HepG2 (cell line): Measurements from ENCODE around the gene ATP6V0D1. TPM values are rescaled to one million over a fixed set of nuclear protein-coding genes. Genes with fewer than 3 reads are reported as not detected.

ENCODE experiments used
- ATAC-seq: fragments of 200-7000 bp; cut with Tn5 transposase; 3 replicates; pipeline ENCODE4 v1.9.1; 2020; ENCODE audit warnings: mild to moderate bottlenecking, moderate library complexity
- BruUV-seq: library from RNA; stranded (reverse); fragments of 400-500 nt; replicated peaks from 2 replicates; lab custom pipeline; 2021; lab: Mats Ljungman, UMichigan
- CTCF ChIA-PET: fragments of 300-600 bp; formaldehyde crosslinking; extraction: SDS; loops from one replicate; lab custom pipeline; 2021; ENCODE audit warnings: low total read pairs, inconsistent platforms, low intra/inter-chr PET ratio; lab: Yijun Ruan, JAX
- POLR2A ChIA-PET: fragments of 350-600 bp; sonication (Branson Sonifier 250); formaldehyde crosslinking; loops from one replicate; lab custom pipeline; 2020; ENCODE audit warnings: antibody characterized with exemption, inconsistent platforms; lab: Yijun Ruan, JAX
- DNase-seq: peaks from one replicate; pipeline ENCODE4 v3.0.0-alpha.2; 2015; ENCODE audit warnings: low spot score
- FAIRE-seq: peaks from 3 replicates; lab custom pipeline; 2011; peaks lifted over from hg19 to GRCh38; lab: Jason Lieb, UNC
- H2AFZ ChIP-seq: one replicate; pipeline ENCODE4 v1.6.1; 2011; ENCODE audit warnings: low read length, inconsistent platforms
- H3K27ac ChIP-seq: fragments of 300-600 bp; 3 replicates; pipeline ENCODE4 v1.8.0; 2011; ENCODE audit warnings: mixed run types, mild to moderate bottlenecking, mixed read lengths, low read length, inconsistent platforms; ENCODE audit not compliant: insufficient read depth; ENCODE audit errors: extremely low read length
- H3K27me3 ChIP-seq, 2 experiments: fragments of 200-600 bp in 1 of 2; 2 replicates in 1 of 2; 3 replicates in 1 of 2; pipeline versions ENCODE4 v1.6.0 to v1.8.0; 2011; ENCODE audit warnings: low read length in 2 of 2, mild to moderate bottlenecking in 2 of 2, moderate library complexity in 2 of 2, inconsistent platforms in 1 of 2; ENCODE audit not compliant: insufficient read depth in 2 of 2, control insufficient read depth in 1 of 2
- H3K36me3 ChIP-seq, 2 experiments: fragments of 200-600 bp in 1 of 2; replicated peaks in 1 of 2; 2 replicates in 1 of 2; 3 replicates in 1 of 2; pipeline versions ENCODE4 v1.5.1 to v1.8.0; 2011; ENCODE audit warnings: low read length in 2 of 2, inconsistent platforms in 1 of 2; ENCODE audit not compliant: insufficient read depth in 2 of 2, control insufficient read depth in 1 of 2
- H3K4me1 ChIP-seq: 2 replicates; pipeline ENCODE4 v1.5.1; 2012; ENCODE audit warnings: low read length, inconsistent platforms; ENCODE audit not compliant: insufficient read depth
- H3K4me2 ChIP-seq: 2 replicates; pipeline ENCODE4 v1.6.0; 2011; ENCODE audit warnings: low read depth, low read length, inconsistent platforms
- H3K4me3 ChIP-seq, 3 experiments: fragments of 200-600 bp in 1 of 3; sonication (generic), shearing (Covaris generic) in 1 of 3; replicated peaks in 1 of 3; 2 replicates each; pipeline ENCODE4 v1.5.1; 2011 to 2016; ENCODE audit warnings: low read length in 3 of 3, inconsistent platforms in 2 of 3, low read depth in 2 of 3, mild to moderate bottlenecking in 2 of 3, control low read depth in 1 of 3, mixed read lengths in 1 of 3; ENCODE audit not compliant: insufficient read depth in 1 of 3
- H3K79me2 ChIP-seq: one replicate; pipeline ENCODE4 v1.6.1; 2011; ENCODE audit warnings: low read length, inconsistent platforms; ENCODE audit not compliant: insufficient read depth
- H3K9ac ChIP-seq: 2 replicates; pipeline ENCODE4 v1.6.0; 2011; ENCODE audit warnings: mild to moderate bottlenecking, low read depth, low read length, inconsistent platforms; ENCODE audit not compliant: insufficient read depth
- H3K9me3 ChIP-seq: 2 replicates; pipeline ENCODE4 v1.5.1; 2012; ENCODE audit warnings: mild to moderate bottlenecking, low read length
- H4K20me1 ChIP-seq: 2 replicates; pipeline ENCODE4 v1.6.0; 2011; ENCODE audit warnings: inconsistent platforms, mild to moderate bottlenecking, low read length, moderate library complexity; ENCODE audit not compliant: insufficient read depth
- BCL6 ChIP-seq: IDR thresholded peaks from 2 replicates; pipeline ENCODE4 v1.6.1; 2016; ENCODE audit warnings: missing genetic modification reagents, missing compliant biosample characterization
- JARID2 ChIP-seq: sonication (generic); formaldehyde crosslinking; IDR thresholded peaks from 2 replicates; pipeline ENCODE4 v1.8.1; 2023; ENCODE audit warnings: missing genetic modification reagents, inconsistent platforms; ENCODE audit not compliant: insufficient replicate concordance
- JUN ChIP-seq: sonication (generic); formaldehyde crosslinking; IDR thresholded peaks from 2 replicates; pipeline ENCODE4 v1.4.0; 2020; ENCODE audit warnings: mild to moderate bottlenecking, missing genetic modification reagents
- LCORL ChIP-seq, 2 experiments: fragments of 450-650 bp in 1 of 2; sonication (generic) in 1 of 2; formaldehyde crosslinking in 1 of 2; IDR thresholded peaks; 2 replicates each; pipeline versions ENCODE4 v1.5.0 to v1.6.1; 2017 to 2020; ENCODE audit warnings: antibody characterized with exemption in 1 of 2, missing genetic modification reagents in 1 of 2
- REPIN1 ChIP-seq: sonication (generic); formaldehyde crosslinking; IDR thresholded peaks from 2 replicates; pipeline ENCODE4 v1.8.0; 2022; ENCODE audit warnings: missing genetic modification reagents, low read depth, mild to moderate bottlenecking, borderline replicate concordance
- SMC3 ChIP-seq: IDR thresholded peaks from 2 replicates; pipeline ENCODE4 v1.6.1; 2011; ENCODE audit warnings: low read length, improper control_type of control experiment
- TOPORS ChIP-seq: sonication (generic); formaldehyde crosslinking; IDR thresholded peaks from 2 replicates; pipeline ENCODE4 v1.8.0; 2023; ENCODE audit warnings: mild to moderate bottlenecking, missing genetic modification reagents
- ZNF383 ChIP-seq: sonication (generic); formaldehyde crosslinking; IDR thresholded peaks from 2 replicates; pipeline ENCODE4 v1.4.0; 2020; ENCODE audit warnings: missing genetic modification reagents, mild to moderate bottlenecking, borderline replicate concordance
- ZNF7 ChIP-seq: IDR thresholded peaks from 2 replicates; pipeline ENCODE4 v1.6.1; 2016; ENCODE audit warnings: missing biosample characterization, missing genetic modification reagents
- ZNF749 ChIP-seq: sonication (generic); formaldehyde crosslinking; IDR thresholded peaks from 2 replicates; pipeline ENCODE4 v1.8.0; 2022; ENCODE audit warnings: mild to moderate bottlenecking, missing genetic modification reagents, moderate library complexity, borderline replicate concordance
- WGBS: methylation state at CpG from one replicate; pipeline ENCODE4 v1.1.6; 2017; ENCODE audit warnings: low lambda C conversion rate; 5-methylcytosine and 5-hydroxymethylcytosine counted together
- in situ Hi-C: cut with HindIII; loops from 2 replicates; pipeline ENCODE4 v1.10.0; 2017; ENCODE audit warnings: low pct_unique_long_range_greater_than_20kb; ENCODE audit not compliant: extremely low pct_ligation_motif_present
- intact Hi-C: fragments of 100-400 bp; cut with micrococcal nuclease; formaldehyde crosslinking; loops from one replicate; pipeline ENCODE4 v1.10.0; 2022; ENCODE audit not compliant: unreplicated experiment
- polyA plus RNA-seq, 8 experiments: library from polyadenylated mRNA; depleted of rRNA in 3 of 8; stranded (reverse) in 7 of 8; unstranded in 1 of 8; fragments of >200 nt; fragmentation: Illumina TruSeq in 4 of 8; extraction: Trizol in 4 of 8; gene quantifications; 2 replicates each; pipeline versions ENCODE4 v1.2.1 to v1.2.3, GENCODE V29; 2011 to 2016; ENCODE audit warnings: low read depth in 4 of 8, missing spikeins in 1 of 8, mixed read lengths in 1 of 8; ENCODE audit not compliant: insufficient read depth in 1 of 8
- total RNA-seq, 5 experiments: library from RNA; depleted of rRNA; stranded (reverse); fragments of >200 nt; fragmentation: Illumina TruSeq; extraction: Trizol; gene quantifications; 2 replicates each; pipeline ENCODE4 v1.2.3, GENCODE V29; 2016; ENCODE audit warnings: low read depth in 1 of 5

Gene ATP6V0D1
- total and polyA plus RNA-seq, 2 of the 13 experiments (the other 11 are each of a cell fraction or from before 2014, with no cell fraction given), result 51.1 to 61.3 TPM

- no peak for DNase-seq
- H3K4me1 ChIP-seq, result peaks cover 14% of the 10 kb centered on the region
- H3K27ac ChIP-seq, result no peak overlapping the region
- intact Hi-C loops, result no loop called here
- ATAC-seq, result no peak
- FAIRE-seq, result no peak
- no peaks in the 10 kb centered on the region for H3K79me2 ChIP-seq
- WGBS, result 49% methylated on average over 8 of the region's 8 CpGs
- H3K27me3 ChIP-seq, result no peaks in the 10 kb centered on the region
- no peaks in the 10 kb centered on the region for H3K9me3 ChIP-seq
- H3K4me2 ChIP-seq, result no peak overlapping the region
- CTCF ChIA-PET, result no interaction called here
- TF ChIP-seq TOPORS (no peak), REPIN1 (CRISPR knock-in tag) (no peak), ZNF749 (no peak), SMC3 (no peak), BCL6 (CRISPR knock-in tag) (no peak), ZNF383 (no peak), JUN (no peak), JARID2 (CRISPR knock-in tag) (no peak), ZNF7 (no peak), LCORL (IDR thresholded peaks at IDR 0.05) (no peak), LCORL (CRISPR knock-in tag; IDR thresholded peaks at IDR 0.05) (no peak)
- no TSS peak for BruUV-seq
- in situ Hi-C loops, result no loop called here
- H3K9ac ChIP-seq, result no peak overlapping the region
- POLR2A ChIA-PET, result no interaction called here
- no peaks in the 10 kb centered on the region for H4K20me1 ChIP-seq
- H2AFZ ChIP-seq, result no peak overlapping the region
- H3K36me3 ChIP-seq, result no peaks in the 10 kb centered on the region
- H3K4me3 ChIP-seq, result no peak overlapping the region
Observed at GRCh38 chr16:67506468-67506867, 25.5 kb upstream of the ATP6V0D1 start.
